ENCODE data around the gene VSIG4.

The VSIG4 gene

GRCh38 chrX:65990702-65991101 is 49.2 kb downstream of the VSIG4 start:
- no peak for TF ChIP-seq CEBPB (IDR thresholded peaks at IDR 0.05)
- no peak for TF ChIP-seq FOXM1 (IDR thresholded peaks at IDR 0.05; ENCODE audit: borderline replicate concordance, low read depth)
- TF ChIP-seq YY1 (IDR thresholded peaks at IDR 0.05; ENCODE audit: low read depth): no peak
- no peak for TF ChIP-seq MAX (IDR thresholded peaks at IDR 0.05)
- TF ChIP-seq TCF12 (IDR thresholded peaks at IDR 0.05; ENCODE audit: low read depth): no peak
- no peak for TF ChIP-seq TAF1 (IDR thresholded peaks at IDR 0.05; ENCODE audit: low read depth)
- no peak for TF ChIP-seq REST (IDR thresholded peaks at IDR 0.05; ENCODE audit: low read depth)
- TF ChIP-seq RAD21 (IDR thresholded peaks at IDR 0.05; ENCODE audit: low read depth): no peak
- TF ChIP-seq TEAD4 (IDR thresholded peaks at IDR 0.05): no peak
- TF ChIP-seq EGR1 (IDR thresholded peaks at IDR 0.05): no peak
- TF ChIP-seq CREB1 (IDR thresholded peaks at IDR 0.05; ENCODE audit: low read depth): no peak

DNA sequence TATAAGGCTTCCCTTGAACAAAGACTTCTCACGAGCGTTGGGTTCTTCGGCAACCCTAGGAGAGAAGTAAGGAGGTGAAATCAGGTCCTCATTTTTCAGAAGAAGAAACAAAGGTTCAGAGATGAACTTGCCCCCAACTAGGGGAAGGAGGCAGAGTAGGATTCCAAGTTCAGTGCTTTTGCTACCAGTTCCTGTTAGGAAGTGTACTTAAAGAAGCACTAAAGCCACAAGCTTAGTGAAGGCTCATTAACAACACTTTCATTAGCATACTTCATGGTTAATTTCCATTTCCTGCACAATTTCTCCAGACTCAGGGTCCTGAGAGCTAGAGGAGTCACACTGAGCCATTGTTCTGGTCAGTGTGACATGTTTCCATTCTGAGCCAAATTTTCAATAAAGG is 52.1 kb downstream of the VSIG4 start:
- TF ChIP-seq CREB1 (IDR thresholded peaks at IDR 0.05; ENCODE audit: low read depth) (no peak), TCF12 (IDR thresholded peaks at IDR 0.05; ENCODE audit: low read depth) (no peak), YY1 (IDR thresholded peaks at IDR 0.05; ENCODE audit: low read depth) (no peak), RAD21 (IDR thresholded peaks at IDR 0.05; ENCODE audit: low read depth) (no peak), TEAD4 (IDR thresholded peaks at IDR 0.05) (no peak), FOXM1 (IDR thresholded peaks at IDR 0.05; ENCODE audit: borderline replicate concordance, low read depth) (no peak), MAX (IDR thresholded peaks at IDR 0.05) (no peak), TAF1 (IDR thresholded peaks at IDR 0.05; ENCODE audit: low read depth) (no peak), NFIC (IDR thresholded peaks at IDR 0.05) (no peak), EP300 (IDR thresholded peaks at IDR 0.05; ENCODE audit: borderline replicate concordance) (no peak)
- TF ChIP-seq, protein P1, sequence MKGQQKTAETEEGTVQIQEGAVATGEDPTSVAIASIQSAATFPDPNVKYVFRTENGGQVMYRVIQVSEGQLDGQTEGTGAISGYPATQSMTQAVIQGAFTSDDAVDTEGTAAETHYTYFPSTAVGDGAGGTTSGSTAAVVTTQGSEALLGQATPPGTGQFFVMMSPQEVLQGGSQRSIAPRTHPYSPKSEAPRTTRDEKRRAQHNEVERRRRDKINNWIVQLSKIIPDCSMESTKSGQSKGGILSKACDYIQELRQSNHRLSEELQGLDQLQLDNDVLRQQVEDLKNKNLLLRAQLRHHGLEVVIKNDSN (IDR thresholded peaks at IDR 0.05): no peak

DNA sequence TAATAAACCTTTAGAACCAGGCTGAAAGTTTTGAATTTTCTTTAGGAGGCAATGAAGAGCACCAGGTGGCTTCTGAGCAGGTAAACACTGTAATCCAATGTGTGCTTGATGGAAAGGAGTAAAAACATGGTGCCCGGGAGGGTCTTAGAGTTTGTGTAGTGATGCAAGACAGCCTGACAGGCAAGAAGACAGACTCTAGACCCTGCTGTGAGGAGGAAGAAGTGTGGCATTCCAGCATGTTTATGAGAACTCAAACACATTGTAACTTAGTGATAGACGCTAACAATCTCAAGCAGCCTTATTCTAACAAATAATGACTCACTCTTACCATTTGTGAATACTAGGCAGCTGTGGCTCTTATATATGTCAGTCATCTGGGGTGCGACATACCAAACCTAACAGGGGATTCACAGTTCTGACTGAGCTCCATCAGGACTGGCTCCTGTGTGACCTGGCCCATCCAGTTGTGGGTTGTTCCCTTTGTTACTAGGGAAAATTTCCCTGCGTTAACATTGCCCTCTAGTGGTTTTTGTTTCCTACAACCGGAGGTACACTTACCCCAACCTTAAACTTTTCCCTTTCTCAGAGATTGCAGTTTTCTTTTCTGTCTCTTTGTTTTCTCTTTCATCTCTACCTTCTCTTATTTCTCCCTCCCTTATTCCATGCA is 53.8 kb downstream of the VSIG4 start:
- TF ChIP-seq TEAD4 (IDR thresholded peaks at IDR 0.05): no peak
- peak; percentile 73 for TF ChIP-seq RAD21 (IDR thresholded peaks at IDR 0.05; ENCODE audit: low read depth)

GRCh38 chrX:65985211-65985610 is 54.7 kb downstream of the VSIG4 start:
- TF ChIP-seq CEBPB (IDR thresholded peaks at IDR 0.05): no peak
- TF ChIP-seq, protein P1 (IDR thresholded peaks at IDR 0.05): no peak
- no peak for TF ChIP-seq CREB1 (IDR thresholded peaks at IDR 0.05; ENCODE audit: low read depth)
- TF ChIP-seq NFIC (IDR thresholded peaks at IDR 0.05): no peak
- no peak for TF ChIP-seq REST (IDR thresholded peaks at IDR 0.05; ENCODE audit: low read depth)

- no peak for TF ChIP-seq RAD21 (IDR thresholded peaks at IDR 0.05; ENCODE audit: low read depth)
- no peak for TF ChIP-seq EGR1 (IDR thresholded peaks at IDR 0.05)
- TF ChIP-seq YY1 (IDR thresholded peaks at IDR 0.05; ENCODE audit: low read depth): no peak
- TF ChIP-seq EP300 (IDR thresholded peaks at IDR 0.05; ENCODE audit: borderline replicate concordance): no peak
- no peak for TF ChIP-seq CEBPB (IDR thresholded peaks at IDR 0.05)
- no peak for TF ChIP-seq REST (IDR thresholded peaks at IDR 0.05; ENCODE audit: low read depth)
- TF ChIP-seq NFIC (IDR thresholded peaks at IDR 0.05): no peak
Measured at GRCh38 chrX:65976161-65976560, 63.7 kb downstream of the VSIG4 start.

Measured in Ishikawa (cell line).